Natural killer cell (primary cell): Measurements from ENCODE around the gene R3HDM2. TPM values are rescaled to one million over a fixed set of nuclear protein-coding genes. Genes with fewer than 3 reads are reported as not detected.
A peak's percentile ranks its signal among the peaks of the same experiment; 100 is the strongest.

Experiments
- ATAC-seq, 3 donors: fragments of 150-1000 bp in 2 of 3; fragments of 200-7000 bp in 1 of 3; cut with Tn5 transposase; 1 replicate in 1 of 3; 2 replicates in 2 of 3; pipeline ENCODE4 v1.10.0; 2021; ENCODE audit warnings: mild to moderate bottlenecking in 2 of 3, moderate library complexity in 2 of 3
- DNase-seq, 2 donors: peaks; one replicate each; pipeline versions ENCODE4 v3.0.0 to v3.0.0-alpha.2; 2013 to 2021; ENCODE audit warnings: mixed read lengths in 1 of 2
- H3K27ac ChIP-seq: one replicate; pipeline ENCODE4 v1.5.1; 2013; ENCODE audit warnings: mild to moderate bottlenecking, low read length
- H3K27me3 ChIP-seq: one replicate; pipeline ENCODE4 v1.6.1; 2013; ENCODE audit warnings: low read length; ENCODE audit not compliant: control insufficient read depth, insufficient read depth
- H3K36me3 ChIP-seq: one replicate; pipeline ENCODE4 v1.6.1; 2013; ENCODE audit warnings: low read length; ENCODE audit not compliant: control insufficient read depth, insufficient read depth
- H3K4me1 ChIP-seq: one replicate; pipeline ENCODE4 v1.6.1; 2013; ENCODE audit warnings: low read length; ENCODE audit not compliant: control insufficient read depth, insufficient read depth
- H3K4me3 ChIP-seq: one replicate; pipeline ENCODE4 v1.5.1; 2013; ENCODE audit warnings: low read length
- H3K9me3 ChIP-seq: one replicate; pipeline ENCODE4 v1.6.1; 2013; ENCODE audit warnings: low read length; ENCODE audit not compliant: control insufficient read depth, insufficient read depth
- H3K27ac Mint-ChIP-seq, 2 donors: one replicate each; pipeline ENCODE4 v1.8.0; 2022; ENCODE audit warnings: mild to moderate bottlenecking in 2 of 2, mixed read lengths in 2 of 2, moderate library complexity in 1 of 2
- H3K27me3 Mint-ChIP-seq, 2 donors: one replicate each; pipeline ENCODE4 v1.8.0; 2022; ENCODE audit warnings: low read depth in 2 of 2, mixed read lengths in 2 of 2
- H3K36me3 Mint-ChIP-seq: one replicate; pipeline ENCODE4 v1.8.0; 2022; ENCODE audit warnings: mixed read lengths
- H3K4me1 Mint-ChIP-seq, 2 donors: one replicate each; pipeline ENCODE4 v1.8.0; 2022; ENCODE audit warnings: mixed read lengths in 2 of 2
- H3K4me3 Mint-ChIP-seq: one replicate; pipeline ENCODE4 v1.8.0; 2022; ENCODE audit warnings: mild to moderate bottlenecking, moderate library complexity, mixed read lengths
- H3K9me3 Mint-ChIP-seq, 2 donors: one replicate each; pipeline ENCODE4 v1.8.0; 2022; ENCODE audit warnings: mixed read lengths in 2 of 2
- CTCF ChIP-seq: fragments of 200-600 bp; IDR thresholded peaks from one replicate; pipeline ENCODE4 v1.8.0; 2022; ENCODE audit warnings: antibody characterized with exemption
- WGBS: methylation state at CpG from one replicate; pipeline ENCODE4 v1.1.7; 2013; ENCODE audit warnings: missing lambda C conversion rate; ENCODE audit not compliant: insufficient coverage; 5-methylcytosine and 5-hydroxymethylcytosine counted together
- intact Hi-C: fragments of 100-400 bp; cut with micrococcal nuclease; formaldehyde crosslinking; loops from one replicate; pipeline ENCODE4 v1.14.2; 2022
- total RNA-seq, 4 donors: library from RNA; stranded (reverse); fragments of 120-200 nt in 1 of 4; gene quantifications; one replicate each; pipeline versions ENCODE4 v1.2.3 to v1.2.4, GENCODE V29; 2013 to 2022

The R3HDM2 gene
- total RNA-seq, 3 donors from 2014 or later (not counting 1 experiment from before 2014, with no cell fraction given), result 110 to 124 (median 123) TPM

GRCh38 chr12:57332646-57333312, 98.1 kb downstream of the R3HDM2 start:
- Mint-ChIP-seq H3K4me3 (no peak overlapping the region), H3K9me3 (peaks cover 0 to 3% of the 10 kb centered on the region in 2 donors), H3K4me1 (peaks cover 10 to 13% of the 10 kb centered on the region in 2 donors), H3K27ac (no peak overlapping the region), H3K27me3 (no peaks in the 10 kb centered on the region), H3K36me3 (no peaks in the 10 kb centered on the region)
- TF ChIP-seq CTCF, result no peak
- no peaks in the 10 kb centered on the region for H3K4me1 ChIP-seq
- H3K36me3 ChIP-seq, result no peaks in the 10 kb centered on the region
- intact Hi-C loops, result no loop called here
- DNase-seq (no peak), ATAC-seq (no peak)
- no peak overlapping the region for H3K27ac ChIP-seq
- H3K4me3 ChIP-seq, result no peak overlapping the region
- no peaks in the 10 kb centered on the region for H3K27me3 ChIP-seq
- WGBS, result 88% methylated on average over 2 of the region's 3 CpGs
- no peaks in the 10 kb centered on the region for H3K9me3 ChIP-seq

GRCh38 chr12:57330992-57331391, 99.9 kb downstream of the R3HDM2 start:
- TF ChIP-seq CTCF, result no peak
- Mint-ChIP-seq H3K9me3 (no peaks in the 10 kb centered on the region), H3K4me1 (peaks cover 6 to 7% of the 10 kb centered on the region in 2 donors), H3K27me3 (no peaks in the 10 kb centered on the region), H3K27ac (peak overlapping the region in 1 of 2 donors; percentile 35), H3K4me3 (no peak overlapping the region), H3K36me3 (no peaks in the 10 kb centered on the region)
- ATAC-seq (peak in 1 of 3 donors; percentile 72), DNase-seq (no peak)
- Histone ChIP-seq H3K4me3 (no peak overlapping the region), H3K36me3 (no peaks in the 10 kb centered on the region), H3K27ac (no peak overlapping the region), H3K4me1 (no peaks in the 10 kb centered on the region), H3K9me3 (no peaks in the 10 kb centered on the region), H3K27me3 (no peaks in the 10 kb centered on the region)
- WGBS, result 95% methylated on average over 5 of the region's 5 CpGs
- intact Hi-C loops, result no loop called here

DNA sequence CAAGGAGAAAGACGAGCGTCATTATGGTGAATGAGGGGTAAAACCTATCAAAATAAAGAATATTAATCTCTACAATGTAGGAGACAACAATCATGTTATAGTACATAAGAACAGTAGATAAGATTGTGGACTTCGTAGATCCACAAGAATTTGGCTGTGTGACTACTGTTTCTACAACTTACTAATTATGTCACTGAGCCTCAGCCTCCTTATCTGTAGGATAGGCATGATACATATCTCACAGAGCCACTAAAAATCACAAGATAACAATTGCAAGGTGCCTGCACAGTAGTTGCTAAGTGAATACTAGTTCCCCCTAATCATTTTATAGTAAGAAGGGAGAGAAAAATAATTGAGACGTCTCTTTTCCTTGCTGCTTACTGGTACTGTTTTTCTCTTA, 101.6 kb downstream of the R3HDM2 start:
- intact Hi-C loops, result no loop called here
- no peaks in the 10 kb centered on the region for H3K36me3 Mint-ChIP-seq

More for the DNA sequence above, 101.6 kb downstream of the R3HDM2 start:
- Mint-ChIP-seq H3K4me1 (peaks cover 12 to 16% of the 10 kb centered on the region in 2 donors), H3K4me3 (no peak overlapping the region), H3K27me3 (no peaks in the 10 kb centered on the region), H3K9me3 (no peaks in the 10 kb centered on the region), H3K27ac (no peak overlapping the region)
- no peaks in the 10 kb centered on the region for H3K27me3 ChIP-seq
- no peak overlapping the region for H3K27ac ChIP-seq
- no peak for TF ChIP-seq CTCF
- no peak for DNase-seq
- H3K36me3 ChIP-seq, result no peaks in the 10 kb centered on the region
- no peak overlapping the region for H3K4me3 ChIP-seq
- ATAC-seq, result peak in 1 of 3 donors; percentile 50
- WGBS, result no CpG with 5 or more reads among the region's 4 CpGs
- no peaks in the 10 kb centered on the region for H3K9me3 ChIP-seq
- H3K4me1 ChIP-seq, result peaks cover 7% of the 10 kb centered on the region
